ENCODE measurements around the gene TUBA4B.

- TF ChIP-seq CEBPB (IDR thresholded peaks at IDR 0.05) (no peak), RAD21 (IDR thresholded peaks at IDR 0.05; ENCODE audit: low read depth) (no peak), CREB1 (IDR thresholded peaks at IDR 0.05; ENCODE audit: low read depth) (no peak), MAX (IDR thresholded peaks at IDR 0.05) (no peak), TAF1 (IDR thresholded peaks at IDR 0.05; ENCODE audit: low read depth) (no peak), EP300 (IDR thresholded peaks at IDR 0.05; ENCODE audit: borderline replicate concordance) (no peak), REST (IDR thresholded peaks at IDR 0.05; ENCODE audit: low read depth) (no peak), NFIC (IDR thresholded peaks at IDR 0.05) (no peak), USF1 (IDR thresholded peaks at IDR 0.05) (no peak), YY1 (IDR thresholded peaks at IDR 0.05; ENCODE audit: low read depth) (no peak)
Measured at GRCh38 chr2:219289195-219289536, 36.1 kb downstream of the TUBA4B start.

All from Ishikawa (cell line).